Mammary microvascular endothelial cell (primary cell): Measurements from ENCODE around the gene NOL6. TPM values are rescaled to one million over a fixed set of nuclear protein-coding genes. Genes with fewer than 3 reads are reported as not detected.

Source experiments
- total RNA-seq: library from RNA; depleted of rRNA; stranded (reverse); fragments of >200 nt; gene quantifications from 2 replicates; pipeline ENCODE4 v1.2.3, GENCODE V29; 2015

NOL6 gene, protein sequence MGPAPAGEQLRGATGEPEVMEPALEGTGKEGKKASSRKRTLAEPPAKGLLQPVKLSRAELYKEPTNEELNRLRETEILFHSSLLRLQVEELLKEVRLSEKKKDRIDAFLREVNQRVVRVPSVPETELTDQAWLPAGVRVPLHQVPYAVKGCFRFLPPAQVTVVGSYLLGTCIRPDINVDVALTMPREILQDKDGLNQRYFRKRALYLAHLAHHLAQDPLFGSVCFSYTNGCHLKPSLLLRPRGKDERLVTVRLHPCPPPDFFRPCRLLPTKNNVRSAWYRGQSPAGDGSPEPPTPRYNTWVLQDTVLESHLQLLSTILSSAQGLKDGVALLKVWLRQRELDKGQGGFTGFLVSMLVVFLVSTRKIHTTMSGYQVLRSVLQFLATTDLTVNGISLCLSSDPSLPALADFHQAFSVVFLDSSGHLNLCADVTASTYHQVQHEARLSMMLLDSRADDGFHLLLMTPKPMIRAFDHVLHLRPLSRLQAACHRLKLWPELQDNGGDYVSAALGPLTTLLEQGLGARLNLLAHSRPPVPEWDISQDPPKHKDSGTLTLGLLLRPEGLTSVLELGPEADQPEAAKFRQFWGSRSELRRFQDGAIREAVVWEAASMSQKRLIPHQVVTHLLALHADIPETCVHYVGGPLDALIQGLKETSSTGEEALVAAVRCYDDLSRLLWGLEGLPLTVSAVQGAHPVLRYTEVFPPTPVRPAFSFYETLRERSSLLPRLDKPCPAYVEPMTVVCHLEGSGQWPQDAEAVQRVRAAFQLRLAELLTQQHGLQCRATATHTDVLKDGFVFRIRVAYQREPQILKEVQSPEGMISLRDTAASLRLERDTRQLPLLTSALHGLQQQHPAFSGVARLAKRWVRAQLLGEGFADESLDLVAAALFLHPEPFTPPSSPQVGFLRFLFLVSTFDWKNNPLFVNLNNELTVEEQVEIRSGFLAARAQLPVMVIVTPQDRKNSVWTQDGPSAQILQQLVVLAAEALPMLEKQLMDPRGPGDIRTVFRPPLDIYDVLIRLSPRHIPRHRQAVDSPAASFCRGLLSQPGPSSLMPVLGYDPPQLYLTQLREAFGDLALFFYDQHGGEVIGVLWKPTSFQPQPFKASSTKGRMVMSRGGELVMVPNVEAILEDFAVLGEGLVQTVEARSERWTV
- total RNA-seq: 42.9 and 45.2 TPM in 2 replicates

GRCh38 chr9:33473643-33474352 is at the start of gene NOL6:
Gene NOL6, minus strand, starts transcription at chr9:33473924. Its CDS starts 82 bp downstream, at chr9:33473842.

DNA sequence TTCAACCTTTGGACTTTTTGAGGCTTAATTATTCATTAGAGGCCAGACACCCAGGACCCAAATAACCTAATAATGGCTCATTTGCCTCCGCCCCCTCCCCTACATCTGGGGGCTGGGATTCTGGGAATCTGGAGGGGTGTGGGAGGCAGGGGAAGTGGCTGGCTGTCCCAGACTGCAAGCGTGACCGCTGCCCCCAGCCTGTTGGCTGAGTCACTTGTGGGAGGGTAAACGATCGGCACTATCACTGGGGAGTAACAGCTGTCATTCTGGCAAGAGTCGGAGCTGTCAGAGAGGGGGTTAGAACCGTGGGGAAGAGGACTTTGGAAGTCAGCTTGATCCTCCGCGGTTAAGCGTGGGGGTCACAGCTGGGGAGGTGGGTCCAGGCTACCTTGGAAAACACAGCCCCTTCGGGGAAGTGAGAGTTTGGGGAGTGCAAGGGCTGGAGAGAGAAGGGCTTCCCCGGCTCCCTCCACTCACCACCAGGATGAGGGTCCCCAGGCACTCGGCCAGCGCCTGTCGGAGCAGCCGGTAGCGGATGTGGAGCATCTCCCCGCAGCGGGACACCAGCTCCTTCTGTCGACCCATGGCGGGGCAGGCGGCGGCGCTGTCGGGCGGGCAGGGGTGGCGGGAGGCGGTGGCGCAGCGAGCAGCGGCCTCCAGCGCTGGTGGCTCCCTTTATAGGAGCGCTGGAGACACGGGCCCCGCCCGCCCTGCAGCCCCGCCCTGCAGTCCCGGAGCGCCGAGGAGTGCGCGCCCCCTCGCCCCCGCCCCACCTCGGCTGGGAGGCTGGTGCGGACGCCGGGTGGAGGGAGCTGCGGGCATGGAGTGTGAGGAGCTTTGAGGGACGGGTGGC is 26.6 kb downstream of the NOL6 start, which contains the start of gene AQP3:
Gene AQP3 (minus strand): TSS at position 648 of the 853 bp plus-strand sequence. CDS start 63 bp downstream, at position 585.

Other genes with a start within 250 kb of the NOL6 start
- not detected in 2 replicates for gene SPINK4, start 233.8 kb downstream of the NOL6 start, total RNA-seq
- gene BAG1, start 209.2 kb downstream of the NOL6 start, total RNA-seq: 47.0 and 67.6 TPM in 2 replicates
- gene CHMP5, start 208.9 kb downstream of the NOL6 start, total RNA-seq: 70.3 and 77.7 TPM in 2 replicates
- gene NFX1, start 183.4 kb downstream of the NOL6 start, total RNA-seq: 14.4 and 14.5 TPM in 2 replicates
- 0.07 TPM in 1 of 2 replicates, not detected in the other for gene AQP7, start 71.4 kb downstream of the NOL6 start, total RNA-seq
- gene AQP3, start 26.3 kb downstream of the NOL6 start, total RNA-seq: 1.3 and 1.6 TPM in 2 replicates
- 0.34 and 0.53 TPM in 2 replicates for gene ANKRD18B, start 50.3 kb upstream of the NOL6 start, total RNA-seq